Renal cortex interstitium (tissue), 11 donors: Measurements from ENCODE around the gene ZW10. TPM values are rescaled to one million over a fixed set of nuclear protein-coding genes. Genes with fewer than 3 reads are reported as not detected.

Source experiments
- DNase-seq, 11 donors: peaks; one replicate each; pipeline ENCODE4 v3.0.0-alpha.2; 2013; ENCODE audit warnings: low read depth in 9 of 11, low spot score in 4 of 11; ENCODE audit errors: extremely low read depth in 1 of 11
- polyA plus RNA-seq, 3 donors: library from polyadenylated mRNA; unstranded; fragments of 120-200 nt; gene quantifications; one replicate each; pipeline ENCODE4 v1.2.1, GENCODE V29; 2013; ENCODE audit not compliant: insufficient read length in 3 of 3

The ZW10 gene
- polyA plus RNA-seq, 3 donors, result 21.9 to 26.8 (median 24.3) TPM

GRCh38 chr11:113683481-113684046 is 89.9 kb downstream of the ZW10 start:
- no peak for DNase-seq

Other genes with a start within 250 kb of the ZW10 start
- 1 to 10 TPM in 2 of 3 donors, under 1 TPM in 1; 0.92 to 2.5 (median 1.2) TPM for gene TMPRSS5, start 67.4 kb downstream of the ZW10 start, polyA plus RNA-seq
- gene CLDN25, start 6.1 kb upstream of the ZW10 start, polyA plus RNA-seq, result not detected
- gene USP28, start 101.9 kb upstream of the ZW10 start, polyA plus RNA-seq, result 10 to 100 TPM; 43.9 to 50.8 (median 49.8) TPM
- gene HTR3B, start 131.1 kb upstream of the ZW10 start, polyA plus RNA-seq, result under 1 TPM in 2 of 3 donors, not detected in 1; 0.12 to 0.15 TPM
- gene HTR3A, start 201.4 kb upstream of the ZW10 start, polyA plus RNA-seq, result under 1 TPM; 0.07 to 0.30 (median 0.22) TPM